Vagina (tissue), 2 donors: ENCODE measurements around the gene C6.

ENCODE experiments used
- CTCF ChIP-seq, 3 experiments: fragments of 450-650 bp in 2 of 3; fragments of 200-600 bp in 1 of 3; sonication (generic) in 1 of 3; IDR thresholded peaks; one replicate each; pipeline ENCODE4 v1.5.1; 2017 to 2019; ENCODE audit warnings: antibody characterized with exemption in 3 of 3, mild to moderate bottlenecking in 2 of 3, moderate library complexity in 2 of 3
- POLR2A ChIP-seq, 2 donors: fragments of 450-650 bp; IDR thresholded peaks; one replicate each; pipeline ENCODE4 v1.6.1; 2017; ENCODE audit warnings: antibody characterized with exemption in 2 of 2, mild to moderate bottlenecking in 2 of 2, moderate library complexity in 2 of 2
- POLR2AphosphoS5 ChIP-seq, 2 donors: sonication (generic); formaldehyde crosslinking; IDR thresholded peaks; one replicate each; pipeline ENCODE4 v1.9.0; 2017; ENCODE audit warnings: antibody characterized with exemption in 2 of 2, mild to moderate bottlenecking in 2 of 2, low read depth in 1 of 2; ENCODE audit not compliant: insufficient read depth in 1 of 2

GRCh38 chr5:41200506-41200905, 12.8 kb downstream of the C6 start:
- TF ChIP-seq CTCF (IDR thresholded peaks at IDR 0.05): no peak
- no peak for TF ChIP-seq POLR2A (IDR thresholded peaks at IDR 0.05)
- no peak for TF ChIP-seq POLR2AphosphoS5 (IDR thresholded peaks at IDR 0.05; ENCODE audit: insufficient read depth in 1 of 2, low read depth in 1 of 2)
